ENCODE measurements around the gene SPSB1.

DNA sequence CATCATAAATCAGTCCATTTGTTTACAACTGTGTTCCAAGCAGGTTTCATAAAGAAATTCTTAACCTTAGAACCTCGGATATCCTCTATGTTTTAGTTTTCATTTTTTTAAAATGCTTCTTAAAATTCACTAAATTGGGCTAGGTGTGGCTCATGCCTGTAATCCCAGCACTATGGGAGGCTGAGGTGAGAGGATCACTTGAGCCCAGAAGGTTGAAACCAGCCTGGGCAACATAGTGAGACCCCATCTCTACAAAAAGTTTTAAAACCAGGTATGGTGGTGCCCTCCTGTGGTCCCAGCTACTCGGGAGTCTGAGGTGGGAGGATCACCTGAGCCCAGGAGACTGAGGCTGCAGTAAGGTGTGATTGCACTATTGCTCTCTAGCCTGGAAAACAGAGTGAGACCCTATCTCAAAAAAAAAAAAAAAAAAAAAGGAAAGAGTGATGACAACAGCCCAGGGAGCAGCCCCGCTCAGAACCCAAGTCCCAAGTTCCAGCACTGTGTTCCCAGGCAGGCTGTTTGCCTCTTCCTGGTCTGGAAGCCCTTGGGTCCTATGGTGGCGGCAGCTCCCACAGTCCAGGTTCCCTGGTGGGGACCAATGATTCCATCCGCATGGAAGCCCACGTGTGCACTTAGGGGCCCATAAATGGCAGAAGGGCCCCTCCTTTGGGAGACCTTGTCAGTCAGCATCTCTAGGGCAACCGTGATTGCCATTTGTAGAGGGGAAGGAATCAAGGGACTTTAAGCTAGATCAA, 24.7 kb upstream of the SPSB1 start:
- TF ChIP-seq EZH2 (optimal IDR thresholded peaks at IDR 0.05; ENCODE audit: low read depth, low read length) (no peak), CTCF (IDR thresholded peaks at IDR 0.05; ENCODE audit: low read length) (no peak)
